SK-N-SH treated with all-trans-retinoic acid at 6 μM for 48 hours (cell line): ENCODE data around the gene PAAF1.

Source experiments
- ARNTL ChIP-seq: fragments of 450-650 bp; formaldehyde crosslinking; IDR thresholded peaks from 2 replicates; pipeline ENCODE4 v1.5.0; 2020; ENCODE audit warnings: low read depth, mild to moderate bottlenecking, moderate library complexity, borderline replicate concordance
- ISL1 ChIP-seq: fragments of 250-450 bp; sonication (Bioruptor Pico); IDR thresholded peaks from 2 replicates; pipeline ENCODE4 v2.1.2; 2022; ENCODE audit warnings: mild to moderate bottlenecking, moderate library complexity
- RARB ChIP-seq: fragments of 250-450 bp; sonication (Bioruptor Pico); IDR thresholded peaks from 2 replicates; pipeline ENCODE4 v1.8.0; 2021; ENCODE audit warnings: mild to moderate bottlenecking, moderate library complexity
- ZFP3 ChIP-seq: fragments of 250-450 bp; sonication (Bioruptor Pico); IDR thresholded peaks from 2 replicates; pipeline ENCODE4 v1.5.0; 2020; ENCODE audit warnings: mild to moderate bottlenecking, moderate library complexity
- ZFP30 ChIP-seq: fragments of 450-650 bp; formaldehyde crosslinking; IDR thresholded peaks from 2 replicates; pipeline ENCODE4 v1.5.0; 2022; ENCODE audit warnings: mild to moderate bottlenecking, moderate library complexity
- TF ChIP-seq, protein P1 (sequence below): fragments of 250-450 bp; sonication (Bioruptor Pico); IDR thresholded peaks from 2 replicates; pipeline ENCODE4 v1.8.0; 2020; ENCODE audit warnings: mild to moderate bottlenecking, moderate library complexity, borderline replicate concordance

DNA sequence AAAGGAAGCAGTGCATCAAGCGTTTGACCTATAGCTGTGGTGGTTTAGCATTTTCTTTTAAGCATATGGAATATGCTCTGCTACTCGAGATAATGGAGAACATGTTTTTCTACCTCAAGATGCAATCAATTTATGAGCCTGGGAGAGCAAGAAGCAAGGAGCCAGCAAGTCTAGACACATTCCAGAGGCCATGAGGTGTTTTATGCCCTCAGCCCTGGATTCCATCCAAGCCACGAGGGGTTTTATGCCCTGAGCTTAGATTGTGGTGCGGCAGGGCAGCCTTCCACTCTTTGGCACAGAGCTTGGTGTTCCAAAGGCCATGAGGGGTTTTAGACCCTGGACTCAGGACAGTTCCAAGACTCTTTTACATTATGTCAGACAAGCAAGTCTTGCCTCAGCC lies 62.3 kb downstream of the PAAF1 start:
- TF ChIP-seq ZFP30, result no peak
- no peak for TF ChIP-seq RARB (CRISPR knock-in tag)
- no peak for TF ChIP-seq ARNTL (CRISPR knock-in tag)
- no peak for TF ChIP-seq ZFP3
- TF ChIP-seq, protein P1, sequence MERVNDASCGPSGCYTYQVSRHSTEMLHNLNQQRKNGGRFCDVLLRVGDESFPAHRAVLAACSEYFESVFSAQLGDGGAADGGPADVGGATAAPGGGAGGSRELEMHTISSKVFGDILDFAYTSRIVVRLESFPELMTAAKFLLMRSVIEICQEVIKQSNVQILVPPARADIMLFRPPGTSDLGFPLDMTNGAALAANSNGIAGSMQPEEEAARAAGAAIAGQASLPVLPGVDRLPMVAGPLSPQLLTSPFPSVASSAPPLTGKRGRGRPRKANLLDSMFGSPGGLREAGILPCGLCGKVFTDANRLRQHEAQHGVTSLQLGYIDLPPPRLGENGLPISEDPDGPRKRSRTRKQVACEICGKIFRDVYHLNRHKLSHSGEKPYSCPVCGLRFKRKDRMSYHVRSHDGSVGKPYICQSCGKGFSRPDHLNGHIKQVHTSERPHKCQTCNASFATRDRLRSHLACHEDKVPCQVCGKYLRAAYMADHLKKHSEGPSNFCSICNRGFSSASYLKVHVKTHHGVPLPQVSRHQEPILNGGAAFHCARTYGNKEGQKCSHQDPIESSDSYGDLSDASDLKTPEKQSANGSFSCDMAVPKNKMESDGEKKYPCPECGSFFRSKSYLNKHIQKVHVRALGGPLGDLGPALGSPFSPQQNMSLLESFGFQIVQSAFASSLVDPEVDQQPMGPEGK (CRISPR knock-in tag), result no peak
- TF ChIP-seq ISL1 (CRISPR knock-in tag), result no peak
